ENCODE measurements around the gene CCL4.
A peak's percentile ranks its signal among the peaks of the same experiment; 100 is the strongest.

The CCL4 gene

DNA sequence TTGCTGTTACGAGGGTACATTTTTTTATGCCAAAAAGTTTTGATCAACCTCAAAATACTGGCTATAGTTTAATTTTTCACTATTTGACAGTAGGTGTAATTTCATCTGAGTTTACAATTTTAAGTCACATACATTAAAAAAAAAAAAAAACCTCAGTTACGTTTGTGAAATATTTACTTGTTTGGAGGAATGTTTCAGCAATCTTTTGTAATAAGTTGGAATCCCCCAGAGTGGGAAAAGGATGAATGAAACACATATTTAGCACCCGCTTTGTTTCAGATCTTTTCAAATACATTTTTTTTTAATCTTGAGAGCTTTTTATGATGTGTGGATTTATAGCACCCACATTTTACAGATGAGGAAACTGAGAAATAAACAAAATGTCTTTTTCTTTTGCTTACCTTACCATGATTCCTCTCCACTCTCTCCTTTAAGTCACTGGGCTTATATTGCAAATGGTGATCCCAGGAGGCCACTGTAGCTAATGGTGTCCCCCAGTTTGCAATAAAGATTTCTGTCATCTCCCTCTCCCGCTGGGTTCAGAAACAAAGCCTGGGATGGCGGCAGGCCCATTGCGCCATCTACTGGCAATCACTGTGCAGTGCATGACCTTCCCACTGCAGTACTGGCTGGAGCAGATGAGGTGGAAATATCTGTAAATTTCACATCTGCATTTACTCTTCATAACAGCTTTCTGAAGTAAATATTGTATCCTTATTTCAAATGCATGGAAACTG is 45.1 kb downstream of the CCL4 start:
- DNase-seq: peak; percentile 14

- no peak for DNase-seq
These were observed 45.7 kb downstream of the CCL4 start for GRCh38 chr17:36149296-36149820.

- no peak for DNase-seq
These were observed 48.4 kb downstream of the CCL4 start for GRCh38 chr17:36151891-36152638.

DNA sequence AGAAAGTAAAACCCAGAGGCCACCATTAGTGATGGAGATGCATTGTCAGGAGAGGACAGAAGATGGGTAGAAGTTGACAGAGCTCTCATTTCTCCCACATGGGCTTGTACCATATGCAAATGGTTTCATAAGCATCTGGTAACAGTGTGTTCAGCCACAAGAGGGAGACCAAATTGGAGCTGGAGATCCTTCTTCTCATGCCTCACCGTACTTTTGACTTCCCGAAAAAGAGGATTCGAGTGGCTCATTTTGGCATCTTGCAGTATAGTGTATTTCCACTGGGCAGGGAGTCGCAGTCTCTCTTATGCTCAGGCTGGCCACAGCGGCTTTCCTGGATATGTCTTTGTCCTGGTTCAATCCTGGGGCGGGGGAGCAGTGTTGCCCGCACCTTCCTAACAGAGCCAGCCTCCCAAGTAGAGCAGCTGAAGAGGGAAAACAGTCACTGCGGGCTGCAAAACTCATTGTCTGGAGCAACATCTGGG is 49.1 kb downstream of the CCL4 start:
- DNase-seq: no peak

GRCh38 chr17:36153895-36154610 is 50.4 kb downstream of the CCL4 start:
- DNase-seq: no peak
